IPS-18a (cell line): ENCODE data around the gene AFAP1L2.

ENCODE experiments used
- H3K27ac ChIP-seq: one replicate; pipeline ENCODE4 v1.5.1; 2013; ENCODE audit warnings: low read length
- H3K27me3 ChIP-seq: one replicate; pipeline ENCODE4 v1.6.1; 2013; ENCODE audit warnings: mild to moderate bottlenecking, low read length; ENCODE audit not compliant: control insufficient read depth, insufficient read depth
- H3K36me3 ChIP-seq: one replicate; pipeline ENCODE4 v1.6.1; 2013; ENCODE audit warnings: low read depth, low read length; ENCODE audit not compliant: control insufficient read depth
- H3K4me1 ChIP-seq: one replicate; pipeline ENCODE4 v1.6.1; 2013; ENCODE audit warnings: low read depth, low read length; ENCODE audit not compliant: control insufficient read depth
- H3K4me3 ChIP-seq: one replicate; pipeline ENCODE4 v1.5.1; 2013; ENCODE audit warnings: low read length
- H3K9ac ChIP-seq: one replicate; pipeline ENCODE4 v1.6.1; 2013; ENCODE audit warnings: mild to moderate bottlenecking, low read length, moderate library complexity
- H3K9me3 ChIP-seq: one replicate; pipeline ENCODE4 v1.6.1; 2013; ENCODE audit warnings: low read depth, low read length; ENCODE audit not compliant: control insufficient read depth

Gene AFAP1L2

GRCh38 chr10:114367351-114368056 is 36.8 kb downstream of the AFAP1L2 start:
- Histone ChIP-seq H3K9ac (no peak overlapping the region), H3K27ac (no peak overlapping the region), H3K4me3 (no peak overlapping the region), H3K4me1 (no peaks in the 10 kb centered on the region), H3K9me3 (no peaks in the 10 kb centered on the region), H3K27me3 (no peaks in the 10 kb centered on the region), H3K36me3 (no peaks in the 10 kb centered on the region)

GRCh38 chr10:114364726-114365125 is 39.6 kb downstream of the AFAP1L2 start:
- H3K4me1 ChIP-seq: peaks cover 4% of the 10 kb centered on the region
- no peak overlapping the region for H3K27ac ChIP-seq
- H3K36me3 ChIP-seq: no peaks in the 10 kb centered on the region
- no peak overlapping the region for H3K4me3 ChIP-seq
- no peaks in the 10 kb centered on the region for H3K9me3 ChIP-seq
- no peaks in the 10 kb centered on the region for H3K27me3 ChIP-seq
- no peak overlapping the region for H3K9ac ChIP-seq

GRCh38 chr10:114363745-114364454 is 40.4 kb downstream of the AFAP1L2 start:
- Histone ChIP-seq H3K27ac (no peak overlapping the region), H3K4me3 (no peak overlapping the region), H3K9ac (no peak overlapping the region), H3K4me1 (peaks cover 11% of the 10 kb centered on the region), H3K36me3 (no peaks in the 10 kb centered on the region), H3K9me3 (no peaks in the 10 kb centered on the region), H3K27me3 (no peaks in the 10 kb centered on the region)

GRCh38 chr10:114362826-114363355 is 41.4 kb downstream of the AFAP1L2 start:
- no peaks in the 10 kb centered on the region for H3K9me3 ChIP-seq
- H3K4me1 ChIP-seq: peaks cover 11% of the 10 kb centered on the region
- H3K27ac ChIP-seq: no peak overlapping the region
- H3K27me3 ChIP-seq: no peaks in the 10 kb centered on the region
- no peak overlapping the region for H3K9ac ChIP-seq
- H3K4me3 ChIP-seq: no peak overlapping the region
- no peaks in the 10 kb centered on the region for H3K36me3 ChIP-seq

GRCh38 chr10:114359953-114360345 is 44.4 kb downstream of the AFAP1L2 start:
- no peak overlapping the region for H3K9ac ChIP-seq
- no peaks in the 10 kb centered on the region for H3K9me3 ChIP-seq
- no peak overlapping the region for H3K4me3 ChIP-seq

GRCh38 chr10:114359041-114359952 is 45.0 kb downstream of the AFAP1L2 start:
- Histone ChIP-seq H3K4me3 (no peak overlapping the region), H3K27ac (no peak overlapping the region), H3K36me3 (no peaks in the 10 kb centered on the region), H3K27me3 (no peaks in the 10 kb centered on the region), H3K9me3 (no peaks in the 10 kb centered on the region), H3K4me1 (peaks cover 14% of the 10 kb centered on the region), H3K9ac (no peak overlapping the region)

More at GRCh38 chr10:114359953-114360345, 44.4 kb downstream of the AFAP1L2 start:
- no peaks in the 10 kb centered on the region for H3K36me3 ChIP-seq
- no peaks in the 10 kb centered on the region for H3K27me3 ChIP-seq
- peaks cover 14% of the 10 kb centered on the region for H3K4me1 ChIP-seq
- H3K27ac ChIP-seq: no peak overlapping the region

GRCh38 chr10:114357515-114357996 is 46.7 kb downstream of the AFAP1L2 start:
- no peaks in the 10 kb centered on the region for H3K27me3 ChIP-seq
- H3K27ac ChIP-seq: no peak overlapping the region
- peaks cover 14% of the 10 kb centered on the region for H3K4me1 ChIP-seq
- no peaks in the 10 kb centered on the region for H3K9me3 ChIP-seq
- H3K36me3 ChIP-seq: no peaks in the 10 kb centered on the region
- H3K9ac ChIP-seq: no peak overlapping the region
- no peak overlapping the region for H3K4me3 ChIP-seq

- no peak overlapping the region for H3K4me3 ChIP-seq
- H3K4me1 ChIP-seq: peaks cover 14% of the 10 kb centered on the region
- no peak overlapping the region for H3K27ac ChIP-seq
These were observed 47.4 kb downstream of the AFAP1L2 start for GRCh38 chr10:114356751-114357514.

GRCh38 chr10:114356126-114356525 is 48.2 kb downstream of the AFAP1L2 start:
- Histone ChIP-seq H3K9me3 (no peaks in the 10 kb centered on the region), H3K4me3 (no peak overlapping the region), H3K36me3 (no peaks in the 10 kb centered on the region), H3K4me1 (peaks cover 16% of the 10 kb centered on the region), H3K9ac (no peak overlapping the region), H3K27me3 (no peaks in the 10 kb centered on the region), H3K27ac (no peak overlapping the region)

More at GRCh38 chr10:114356751-114357514, 47.4 kb downstream of the AFAP1L2 start:
- Histone ChIP-seq H3K9me3 (no peaks in the 10 kb centered on the region), H3K9ac (no peak overlapping the region), H3K27me3 (no peaks in the 10 kb centered on the region), H3K36me3 (no peaks in the 10 kb centered on the region)

- Histone ChIP-seq H3K27ac (no peak overlapping the region), H3K27me3 (no peaks in the 10 kb centered on the region)
These were observed 50.9 kb downstream of the AFAP1L2 start for GRCh38 chr10:114353383-114353782.

More at GRCh38 chr10:114353383-114353782, 50.9 kb downstream of the AFAP1L2 start:
- H3K4me1 ChIP-seq: peaks cover 15% of the 10 kb centered on the region
- H3K9me3 ChIP-seq: no peaks in the 10 kb centered on the region
- no peaks in the 10 kb centered on the region for H3K36me3 ChIP-seq
- H3K9ac ChIP-seq: no peak overlapping the region
- no peak overlapping the region for H3K4me3 ChIP-seq
